ENCODE results near the gene IFT27.

The IFT27 gene

GRCh38 chr22:36724836-36725235, 51.1 kb downstream of the IFT27 start:
- DNase-seq (ENCODE audit: low spot score), result no peak

GRCh38 chr22:36722055-36722454, 53.9 kb downstream of the IFT27 start:
- DNase-seq (ENCODE audit: low spot score), result no peak

- no peak for DNase-seq (ENCODE audit: low spot score)
These were observed 60.3 kb downstream of the IFT27 start for GRCh38 chr22:36715647-36716046.

GRCh38 chr22:36714110-36714509, 61.8 kb downstream of the IFT27 start:
- no peak for DNase-seq (ENCODE audit: low spot score)

- DNase-seq (ENCODE audit: low spot score), result no peak
These were observed 62.5 kb downstream of the IFT27 start for GRCh38 chr22:36713436-36713835.

All from cerebellar cortex (tissue), 1 donor.